ENCODE results near the gene ESF1. TPM values are rescaled to one million over a fixed set of nuclear protein-coding genes. Genes with fewer than 3 reads are reported as not detected.

Gene ESF1
- total and polyA plus RNA-seq, 4 donors = 7.9 to 14.6 (median 10.4) TPM

GRCh38 chr20:13703265-13703664, 81.5 kb downstream of the ESF1 start:
- WGBS, 2 donors = 76 to 77% methylated on average over 9 of the region's 9 CpGs
- DNase-seq = no peak

GRCh38 chr20:13701486-13701885, 83.2 kb downstream of the ESF1 start:
- H3K9me3 ChIP-seq (ENCODE audit: control insufficient read depth in 4 of 4, insufficient read depth in 3 of 4, low read length in 3 of 4) = no peaks in the 10 kb centered on the region
- H3K27me3 ChIP-seq (ENCODE audit: control insufficient read depth in 3 of 3, insufficient read depth in 3 of 3, low read length in 2 of 3) = no peaks in the 10 kb centered on the region
- ATAC-seq (ENCODE audit: insufficient read depth, low FRiP score) (no peak), DNase-seq (no peak)
- H3K36me3 ChIP-seq (ENCODE audit: control insufficient read depth in 4 of 4, insufficient read depth in 4 of 4, low read length in 4 of 4) = no peaks in the 10 kb centered on the region
- H3K9ac ChIP-seq (ENCODE audit: insufficient read depth in 1 of 2, low read length in 2 of 2) = no peak overlapping the region
- H3K4me3 ChIP-seq = no peak overlapping the region
- H3K27ac ChIP-seq (ENCODE audit: low read depth in 1 of 2, low read length in 1 of 2) = no peak overlapping the region
- TF ChIP-seq CTCF (IDR thresholded peaks at IDR 0.05; ENCODE audit: control extremely low read depth, extremely low read depth) = no peak
- no peaks in the 10 kb centered on the region for H3K4me1 ChIP-seq (ENCODE audit: control insufficient read depth in 5 of 5, insufficient read depth in 5 of 5, low read length in 5 of 5)

More at GRCh38 chr20:13703265-13703664, 81.5 kb downstream of the ESF1 start:
- no peak for ATAC-seq (ENCODE audit: insufficient read depth, low FRiP score)
- H3K4me3 ChIP-seq = no peak overlapping the region
- H3K4me1 ChIP-seq (ENCODE audit: control insufficient read depth in 5 of 5, insufficient read depth in 5 of 5, low read length in 5 of 5) = no peaks in the 10 kb centered on the region
- no peak overlapping the region for H3K27ac ChIP-seq (ENCODE audit: low read depth in 1 of 2, low read length in 1 of 2)
- no peak overlapping the region for H3K9ac ChIP-seq (ENCODE audit: insufficient read depth in 1 of 2, low read length in 2 of 2)
- H3K36me3 ChIP-seq (ENCODE audit: control insufficient read depth in 4 of 4, insufficient read depth in 4 of 4, low read length in 4 of 4) = no peaks in the 10 kb centered on the region
- no peaks in the 10 kb centered on the region for H3K27me3 ChIP-seq (ENCODE audit: control insufficient read depth in 3 of 3, insufficient read depth in 3 of 3, low read length in 2 of 3)
- no peak for TF ChIP-seq CTCF (IDR thresholded peaks at IDR 0.05; ENCODE audit: control extremely low read depth, extremely low read depth)
- H3K9me3 ChIP-seq (ENCODE audit: control insufficient read depth in 4 of 4, insufficient read depth in 3 of 4, low read length in 3 of 4) = no peaks in the 10 kb centered on the region

DNA sequence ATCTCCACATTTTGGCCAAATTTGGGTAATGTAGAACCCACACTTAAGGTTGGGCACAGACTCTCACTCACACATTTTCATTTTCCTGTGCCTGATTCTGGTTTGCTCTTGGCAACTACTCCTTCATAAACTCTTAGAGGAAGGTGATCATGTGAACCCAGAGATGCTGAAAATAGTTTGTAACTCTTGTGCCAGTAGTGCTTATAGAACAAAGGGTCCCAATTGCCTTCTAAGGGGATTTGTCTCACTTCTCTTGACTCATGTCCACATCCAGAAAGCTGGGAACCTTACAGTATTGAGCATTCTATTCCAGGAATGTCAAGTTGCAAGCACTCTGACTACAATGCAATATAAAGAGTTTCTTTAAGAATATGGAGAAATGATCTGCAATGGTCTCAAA, 84.0 kb downstream of the ESF1 start:
- no peak overlapping the region for H3K4me3 ChIP-seq
- DNase-seq = no peak
- H3K27ac ChIP-seq (ENCODE audit: low read depth in 1 of 2, low read length in 1 of 2) = no peak overlapping the region
- H3K36me3 ChIP-seq (ENCODE audit: control insufficient read depth in 4 of 4, insufficient read depth in 4 of 4, low read length in 4 of 4) = no peaks in the 10 kb centered on the region
- H3K9me3 ChIP-seq (ENCODE audit: control insufficient read depth in 4 of 4, insufficient read depth in 3 of 4, low read length in 3 of 4) = no peaks in the 10 kb centered on the region
- no peak overlapping the region for H3K9ac ChIP-seq (ENCODE audit: insufficient read depth in 1 of 2, low read length in 2 of 2)
- H3K27me3 ChIP-seq (ENCODE audit: control insufficient read depth in 3 of 3, insufficient read depth in 3 of 3, low read length in 2 of 3) = no peaks in the 10 kb centered on the region
- no peaks in the 10 kb centered on the region for H3K4me1 ChIP-seq (ENCODE audit: control insufficient read depth in 5 of 5, insufficient read depth in 5 of 5, low read length in 5 of 5)
- TF ChIP-seq CTCF (IDR thresholded peaks at IDR 0.05; ENCODE audit: control extremely low read depth, extremely low read depth) = no peak
- no peak for ATAC-seq (ENCODE audit: insufficient read depth, low FRiP score)

- no peak overlapping the region for H3K4me3 ChIP-seq
- no peak overlapping the region for H3K27ac ChIP-seq (ENCODE audit: low read depth in 1 of 2, low read length in 1 of 2)
- no peak for TF ChIP-seq CTCF (IDR thresholded peaks at IDR 0.05; ENCODE audit: control extremely low read depth, extremely low read depth)
- peak in 1 of 3 donors; percentile 28 for DNase-seq
- no peaks in the 10 kb centered on the region for H3K27me3 ChIP-seq (ENCODE audit: control insufficient read depth in 3 of 3, insufficient read depth in 3 of 3, low read length in 2 of 3)
- H3K4me1 ChIP-seq (ENCODE audit: control insufficient read depth in 5 of 5, insufficient read depth in 5 of 5, low read length in 5 of 5) = peaks cover 0 to 10% (median 0%) of the 10 kb centered on the region in 5 donors
- H3K9me3 ChIP-seq (ENCODE audit: control insufficient read depth in 4 of 4, insufficient read depth in 3 of 4, low read length in 3 of 4) = no peaks in the 10 kb centered on the region
- ATAC-seq (ENCODE audit: insufficient read depth, low FRiP score) = no peak
- H3K36me3 ChIP-seq (ENCODE audit: control insufficient read depth in 4 of 4, insufficient read depth in 4 of 4, low read length in 4 of 4) = no peaks in the 10 kb centered on the region
- no peak overlapping the region for H3K9ac ChIP-seq (ENCODE audit: insufficient read depth in 1 of 2, low read length in 2 of 2)
- WGBS, 2 donors = 85% methylated on average over 8 of the region's 8 CpGs
Measured at GRCh38 chr20:13694420-13695150, 90.1 kb downstream of the ESF1 start.
